Brain microvascular endothelial cell (primary cell): ENCODE results near the gene MBOAT7.
"Not testable (repeated sequence)": the region's sequence is repeated elsewhere in the genome, so short reads cannot be mapped to it uniquely, and the experiment has no call there.

Experiments
- DNase-seq: peaks from one replicate; pipeline ENCODE4 v3.0.0-alpha.2; 2020
- H3K27ac ChIP-seq: fragments of 250-450 bp; sonication (Bioruptor Pico); 2 replicates; pipeline ENCODE4 v1.5.1; 2020; ENCODE audit warnings: mild to moderate bottlenecking, moderate library complexity
- H3K27me3 ChIP-seq: fragments of 250-450 bp; sonication (Bioruptor Pico); replicated peaks from 2 replicates; pipeline ENCODE4 v1.5.1; 2020; ENCODE audit warnings: mild to moderate bottlenecking
- H3K36me3 ChIP-seq: fragments of 250-450 bp; sonication (Bioruptor Pico); replicated peaks from 2 replicates; pipeline ENCODE4 v1.5.1; 2020; ENCODE audit warnings: mild to moderate bottlenecking
- H3K4me3 ChIP-seq: 2 replicates; pipeline ENCODE4 v1.5.1; 2011; ENCODE audit warnings: low read depth, mild to moderate bottlenecking, control low read depth, low read length, moderate library complexity
- in situ Hi-C: cut with HindIII; loops from 2 replicates; pipeline ENCODE4 v1.10.0; 2017; ENCODE audit warnings: low sequenced_read_pairs, low pct_ligation_motif_present
- TF ChIP-seq, protein P1 (sequence below): IDR thresholded peaks from 2 replicates; pipeline ENCODE4 v1.5.1; 2011; ENCODE audit warnings: low read depth, mild to moderate bottlenecking, moderate library complexity, low read length, control low read depth, inconsistent platforms; ENCODE audit errors: missing control alignments

MBOAT7 gene

GRCh38 chr19:54207676-54207982 lies 18.2 kb upstream of the MBOAT7 start:
- no peak overlapping the region for H3K4me3 ChIP-seq
- TF ChIP-seq, protein P1, sequence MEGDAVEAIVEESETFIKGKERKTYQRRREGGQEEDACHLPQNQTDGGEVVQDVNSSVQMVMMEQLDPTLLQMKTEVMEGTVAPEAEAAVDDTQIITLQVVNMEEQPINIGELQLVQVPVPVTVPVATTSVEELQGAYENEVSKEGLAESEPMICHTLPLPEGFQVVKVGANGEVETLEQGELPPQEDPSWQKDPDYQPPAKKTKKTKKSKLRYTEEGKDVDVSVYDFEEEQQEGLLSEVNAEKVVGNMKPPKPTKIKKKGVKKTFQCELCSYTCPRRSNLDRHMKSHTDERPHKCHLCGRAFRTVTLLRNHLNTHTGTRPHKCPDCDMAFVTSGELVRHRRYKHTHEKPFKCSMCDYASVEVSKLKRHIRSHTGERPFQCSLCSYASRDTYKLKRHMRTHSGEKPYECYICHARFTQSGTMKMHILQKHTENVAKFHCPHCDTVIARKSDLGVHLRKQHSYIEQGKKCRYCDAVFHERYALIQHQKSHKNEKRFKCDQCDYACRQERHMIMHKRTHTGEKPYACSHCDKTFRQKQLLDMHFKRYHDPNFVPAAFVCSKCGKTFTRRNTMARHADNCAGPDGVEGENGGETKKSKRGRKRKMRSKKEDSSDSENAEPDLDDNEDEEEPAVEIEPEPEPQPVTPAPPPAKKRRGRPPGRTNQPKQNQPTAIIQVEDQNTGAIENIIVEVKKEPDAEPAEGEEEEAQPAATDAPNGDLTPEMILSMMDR, result no peak
- H3K27ac ChIP-seq, result no peak overlapping the region
- H3K36me3 ChIP-seq, result peaks cover 61% of the 10 kb centered on the region
- no peaks in the 10 kb centered on the region for H3K27me3 ChIP-seq
- in situ Hi-C loops, result no loop called here
- no peak for DNase-seq

GRCh38 chr19:54207193-54207592 lies 17.8 kb upstream of the MBOAT7 start:
- in situ Hi-C loops, H3K27ac ChIP-seq, H3K4me3 ChIP-seq, H3K27me3 ChIP-seq, DNase-seq: not testable (repeated sequence)
- H3K36me3 ChIP-seq, result peaks cover 66% of the 10 kb centered on the region

- H3K27me3 ChIP-seq, result no peaks in the 10 kb centered on the region
- TF ChIP-seq, protein P1, result no peak
- no peak overlapping the region for H3K27ac ChIP-seq
- DNase-seq, result no peak
- peaks cover 70% of the 10 kb centered on the region for H3K36me3 ChIP-seq
- in situ Hi-C loops, result no loop called here
- no peak overlapping the region for H3K4me3 ChIP-seq
Observed at GRCh38 chr19:54206831-54207177, 17.4 kb upstream of the MBOAT7 start.

DNA sequence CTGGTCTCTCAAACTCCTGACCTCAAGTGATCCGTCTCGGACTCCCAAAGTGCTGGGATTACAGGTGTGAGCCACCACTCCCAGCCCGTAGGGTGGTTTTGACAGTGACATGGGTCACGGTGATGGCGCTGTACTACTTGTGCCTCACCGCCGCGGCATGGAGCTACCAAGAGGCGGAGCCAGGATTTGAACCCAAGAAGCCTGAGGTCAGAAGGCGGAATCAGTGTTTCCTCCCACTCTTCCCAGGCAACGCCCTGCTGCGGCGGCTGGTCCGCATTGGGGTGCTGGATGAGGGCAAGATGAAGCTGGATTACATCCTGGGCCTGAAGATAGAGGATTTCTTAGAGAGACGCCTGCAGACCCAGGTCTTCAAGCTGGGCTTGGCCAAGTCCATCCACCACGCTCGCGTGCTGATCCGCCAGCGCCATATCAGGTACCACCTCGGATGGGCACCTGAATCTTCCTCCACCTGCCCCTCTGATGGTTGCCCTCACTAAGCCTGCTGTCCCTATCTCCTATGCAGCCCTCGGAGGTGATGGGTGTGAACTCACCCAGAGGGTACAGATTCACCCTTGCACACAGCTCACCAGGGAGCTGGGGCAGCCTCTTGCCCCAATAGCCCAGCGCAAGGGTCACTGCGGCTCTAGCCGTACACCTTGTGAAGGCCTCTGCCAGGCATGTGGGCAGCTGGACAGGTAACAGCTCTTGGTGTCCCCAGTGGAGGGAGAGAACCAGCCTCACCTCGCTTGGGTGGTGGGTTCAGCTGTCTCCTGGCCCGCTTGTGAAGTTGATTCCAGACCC lies 16.9 kb upstream of the MBOAT7 start:
- H3K4me3 ChIP-seq, result no peak overlapping the region
- no peak overlapping the region for H3K27ac ChIP-seq
- no peak for DNase-seq
- no peaks in the 10 kb centered on the region for H3K27me3 ChIP-seq
- TF ChIP-seq, protein P1, result no peak
- H3K36me3 ChIP-seq, result peaks cover 75% of the 10 kb centered on the region
- in situ Hi-C loops, result no loop called here

DNA sequence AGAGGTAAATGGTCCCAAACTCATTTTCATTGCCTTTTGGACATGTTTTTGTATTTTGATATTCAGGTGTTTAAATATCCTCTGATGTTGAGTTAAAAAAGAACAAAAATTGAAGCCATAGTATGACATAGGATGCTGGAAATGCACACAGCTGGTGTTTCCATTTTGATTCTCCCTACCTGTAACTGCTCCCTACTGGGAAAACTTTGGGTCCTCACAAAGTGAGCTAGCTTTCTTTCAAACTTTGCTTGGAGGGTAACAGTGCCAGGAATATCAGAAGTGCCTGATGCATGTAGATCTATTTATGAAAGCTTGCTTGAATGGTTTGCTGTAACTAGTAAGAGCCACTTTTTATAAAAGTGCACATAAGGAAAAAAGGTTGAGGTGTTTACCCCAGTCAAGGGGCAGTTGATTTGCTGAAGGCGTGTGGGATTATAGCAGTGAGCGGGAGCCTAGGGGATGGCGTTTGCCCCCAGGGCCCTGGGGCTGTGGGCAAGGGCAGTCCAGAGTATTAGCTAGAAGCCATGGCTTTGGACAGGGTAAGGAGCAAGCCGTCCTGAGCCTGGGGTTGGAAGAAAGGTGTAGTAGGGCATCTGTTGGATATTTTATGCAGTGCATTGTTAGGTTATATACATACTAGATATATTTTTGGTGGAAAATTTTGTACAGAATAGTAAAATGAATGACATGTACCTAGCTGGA lies 15.5 kb upstream of the MBOAT7 start:
- DNase-seq, result no peak
- Histone ChIP-seq H3K4me3 (no peak overlapping the region), H3K27me3 (no peaks in the 10 kb centered on the region), H3K36me3 (peaks cover 77% of the 10 kb centered on the region), H3K27ac (no peak overlapping the region)
- in situ Hi-C loops, result no loop called here
- TF ChIP-seq, protein P1, result no peak

- DNase-seq, result no peak
- TF ChIP-seq, protein P1, result no peak
- in situ Hi-C loops, result no loop called here
- Histone ChIP-seq H3K27me3 (no peaks in the 10 kb centered on the region), H3K4me3 (peak overlapping the region; percentile 15), H3K27ac (no peak overlapping the region), H3K36me3 (peaks cover 71% of the 10 kb centered on the region)
Observed at GRCh38 chr19:54203151-54203611, 13.8 kb upstream of the MBOAT7 start.
